GM19324 (cell line): ENCODE measurements around the gene HLX.
A peak's percentile ranks its signal among the peaks of the same experiment; 100 is the strongest.

ENCODE experiments used
- ATAC-seq: cut with Tn5 transposase; IDR thresholded peaks from one replicate; pipeline ENCODE4 v1.9.1; 2021; ENCODE audit warnings: mild to moderate bottlenecking, moderate library complexity; ENCODE audit not compliant: unreplicated experiment, low FRiP score

Gene HLX

DNA sequence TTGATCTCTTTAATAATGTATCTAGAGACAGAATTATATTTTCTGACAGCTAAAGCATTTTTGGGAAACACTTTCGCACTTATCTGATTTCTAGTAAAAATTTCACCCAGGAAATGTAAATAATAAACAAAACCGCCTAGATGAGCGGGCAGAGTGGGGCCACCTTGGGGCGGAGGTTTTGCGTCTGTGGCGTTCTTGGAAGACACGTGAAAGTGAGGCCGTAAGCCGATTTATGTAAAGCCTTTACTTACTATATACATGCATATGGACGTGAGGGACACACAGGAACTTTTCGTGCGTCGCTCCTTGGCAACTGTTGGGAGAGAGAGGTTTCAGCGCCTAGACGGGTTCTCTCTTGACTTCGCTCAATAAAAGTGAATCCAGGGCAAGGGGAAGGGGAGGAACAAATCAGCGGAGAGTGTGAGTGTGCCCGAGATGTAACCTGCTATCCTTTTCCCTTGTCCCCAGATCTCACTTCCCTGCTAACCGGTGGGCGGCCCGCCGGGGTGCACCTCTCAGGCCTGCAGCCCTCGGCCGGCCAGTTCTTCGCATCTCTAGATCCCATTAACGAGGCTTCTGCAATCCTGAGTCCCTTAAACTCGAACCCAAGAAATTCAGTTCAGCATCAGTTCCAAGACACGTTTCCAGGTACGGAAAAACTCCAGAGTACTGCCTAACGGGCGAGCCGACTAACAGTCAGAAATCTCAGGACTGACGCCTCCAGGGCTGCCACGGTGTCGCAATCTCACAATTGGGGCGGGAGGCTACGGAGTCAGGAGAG lies 1.7 kb downstream of the HLX start:
- peak; percentile 35 for ATAC-seq

DNA sequence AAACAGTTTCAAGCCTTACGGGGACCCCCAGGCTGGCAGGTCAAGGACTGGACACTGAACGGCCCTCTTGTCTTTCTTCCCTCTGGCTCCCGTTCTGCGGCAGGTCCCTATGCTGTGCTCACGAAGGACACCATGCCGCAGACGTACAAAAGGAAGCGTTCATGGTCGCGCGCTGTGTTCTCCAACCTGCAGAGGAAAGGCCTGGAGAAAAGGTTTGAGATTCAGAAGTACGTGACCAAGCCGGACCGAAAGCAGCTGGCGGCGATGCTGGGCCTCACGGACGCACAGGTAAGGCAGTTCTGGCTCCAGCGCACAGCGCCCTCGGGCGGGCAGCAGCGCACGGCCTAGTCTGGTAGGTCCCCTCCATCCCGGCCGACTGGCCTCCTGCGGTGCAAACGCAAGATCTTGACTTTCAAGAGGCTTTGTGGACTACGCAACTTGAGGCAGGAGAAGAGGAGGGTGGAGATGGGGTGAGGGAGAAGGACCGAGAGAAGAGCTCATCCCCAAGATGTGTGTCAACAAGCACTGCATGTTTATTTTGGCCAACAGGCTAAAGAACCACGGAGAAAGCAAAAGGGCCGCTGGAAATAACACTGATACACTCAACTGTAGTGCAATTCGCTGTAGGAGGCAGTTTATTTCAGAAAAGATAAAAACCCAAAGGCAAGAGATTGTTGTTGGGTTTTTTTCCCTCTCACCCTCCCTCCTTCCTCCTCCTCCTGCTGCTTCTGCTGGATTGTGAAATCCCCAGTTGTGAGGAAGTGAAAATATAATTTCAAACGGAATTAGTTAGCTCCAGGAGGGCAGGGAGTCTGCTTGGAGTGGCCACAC lies 3.0 kb downstream of the HLX start:
- ATAC-seq = no peak

DNA sequence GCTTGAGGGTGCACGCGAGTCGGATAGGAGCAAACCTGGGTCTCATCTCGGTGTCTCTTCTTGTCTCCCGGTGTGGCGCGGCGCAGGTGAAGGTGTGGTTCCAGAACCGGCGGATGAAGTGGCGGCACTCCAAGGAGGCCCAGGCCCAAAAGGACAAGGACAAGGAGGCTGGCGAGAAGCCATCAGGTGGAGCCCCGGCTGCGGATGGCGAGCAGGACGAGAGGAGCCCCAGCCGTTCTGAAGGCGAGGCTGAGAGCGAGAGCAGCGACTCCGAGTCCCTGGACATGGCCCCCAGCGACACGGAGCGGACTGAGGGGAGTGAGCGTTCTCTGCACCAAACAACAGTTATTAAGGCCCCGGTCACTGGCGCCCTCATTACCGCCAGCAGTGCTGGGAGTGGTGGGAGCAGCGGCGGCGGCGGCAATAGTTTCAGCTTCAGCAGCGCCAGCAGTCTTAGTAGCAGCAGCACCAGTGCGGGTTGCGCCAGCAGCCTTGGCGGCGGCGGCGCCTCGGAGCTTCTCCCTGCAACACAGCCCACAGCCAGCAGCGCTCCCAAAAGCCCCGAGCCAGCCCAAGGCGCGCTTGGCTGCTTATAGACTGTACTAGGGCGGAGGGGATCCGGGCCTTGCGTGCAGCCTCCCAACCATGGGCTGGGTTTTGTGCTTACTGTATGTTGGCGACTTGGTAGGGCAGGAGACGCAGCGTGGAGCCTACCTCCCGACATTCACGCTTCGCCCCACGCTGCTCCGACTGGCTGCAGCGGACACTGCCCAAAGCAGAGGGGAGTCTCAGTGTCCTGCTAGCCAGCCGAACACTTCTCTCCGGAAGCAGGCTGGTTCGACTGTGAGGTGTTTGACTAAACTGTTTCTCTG lies 5.1 kb downstream of the HLX start:
- no peak for ATAC-seq

DNA sequence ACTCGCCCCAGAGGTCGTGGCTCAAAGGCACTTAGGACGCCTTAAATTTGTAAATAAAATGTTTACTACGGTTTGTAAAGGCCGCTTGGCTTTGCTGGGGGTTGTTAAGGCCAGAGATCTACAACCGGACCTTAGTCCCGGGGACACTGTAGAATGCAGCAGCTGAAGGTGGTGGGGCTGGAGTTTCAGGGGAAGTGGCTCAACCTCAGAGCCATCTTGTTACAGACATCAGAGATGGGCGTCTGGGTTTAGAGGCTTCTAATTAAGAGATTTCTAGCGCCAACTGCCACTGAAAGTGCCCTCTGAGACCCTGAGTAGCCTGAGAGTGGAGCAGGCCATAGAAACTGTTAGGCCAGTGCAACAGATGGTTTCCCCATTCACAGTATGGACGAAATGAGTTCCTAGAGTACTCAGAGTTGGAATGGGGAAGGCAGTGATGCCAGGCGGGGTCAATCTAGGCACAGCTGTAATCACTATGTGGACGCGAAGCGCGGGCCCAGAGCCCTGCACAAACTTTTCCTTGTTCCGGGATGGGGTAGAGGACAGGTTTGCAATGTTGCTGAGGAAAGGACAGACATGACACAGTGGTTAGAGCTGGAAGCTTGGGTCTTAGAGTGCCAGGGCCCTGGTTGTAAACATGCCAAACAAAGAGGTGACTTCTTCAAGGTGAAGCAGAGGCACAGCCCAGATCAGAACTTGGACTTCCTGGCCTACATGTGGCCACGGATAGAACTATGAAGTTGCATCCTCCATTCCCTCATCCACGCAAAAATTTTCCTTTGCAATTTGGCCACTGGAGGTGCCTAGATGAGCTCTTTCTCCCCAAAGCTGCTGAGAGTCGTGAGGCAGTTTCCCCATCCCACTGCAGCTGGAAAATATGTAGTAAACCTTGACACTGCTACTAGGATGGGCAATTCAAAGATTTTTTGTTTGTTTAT lies 6.0 kb downstream of the HLX start:
- no peak for ATAC-seq

DNA sequence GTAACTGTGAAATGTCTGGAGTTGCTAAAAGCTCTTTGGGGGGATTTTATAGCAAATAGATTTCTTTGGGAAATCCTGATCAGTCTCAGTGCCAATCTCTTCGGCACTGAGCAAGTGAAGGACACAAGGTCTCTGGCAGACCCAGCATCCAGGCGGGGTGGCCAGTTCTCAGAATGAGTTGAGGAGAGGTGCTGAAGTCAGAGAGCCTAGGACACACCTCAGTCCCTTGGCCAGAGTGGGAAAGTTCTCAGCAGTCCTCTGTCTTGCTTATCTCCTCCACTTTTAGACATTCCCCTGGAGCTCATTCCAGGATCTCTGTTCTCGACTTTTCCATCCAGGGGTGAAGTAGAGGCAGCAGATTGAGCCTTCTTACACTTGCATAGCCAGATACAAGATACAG lies 6.7 kb downstream of the HLX start:
- ATAC-seq = no peak

DNA sequence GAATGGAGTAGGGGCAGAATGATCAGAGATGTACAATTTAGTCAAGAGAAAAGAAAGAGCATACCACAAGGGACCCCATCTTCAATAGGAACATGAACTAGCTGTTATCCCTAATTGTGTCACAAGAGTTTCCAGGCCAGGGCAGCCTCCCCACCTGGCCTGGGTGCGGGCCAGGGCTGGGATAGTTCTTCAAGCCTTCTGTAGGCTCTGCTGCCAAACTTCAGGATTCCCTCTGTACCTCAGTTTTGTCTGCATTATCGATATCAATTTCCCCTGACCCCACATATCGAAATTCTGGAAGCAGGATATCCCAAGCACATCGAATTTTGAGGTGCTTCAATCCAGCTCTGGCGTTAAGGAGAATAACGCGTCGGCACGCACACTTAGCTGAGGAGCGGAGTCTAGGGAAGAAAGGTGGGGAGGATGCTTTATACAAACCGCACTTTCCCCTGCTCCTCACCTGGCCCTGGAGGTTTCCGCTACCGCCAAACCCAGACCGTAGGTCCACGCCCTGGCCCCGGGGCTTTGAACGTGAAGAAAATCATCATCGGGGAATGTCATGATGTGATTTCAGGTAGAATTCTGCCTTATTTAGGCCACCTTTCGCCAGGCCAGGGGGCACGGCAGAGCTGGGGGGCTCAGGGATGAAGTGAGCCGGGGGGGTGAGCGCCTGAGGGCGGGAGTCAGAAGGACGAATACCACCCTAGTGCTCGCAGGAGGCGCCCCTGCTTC lies 7.4 kb downstream of the HLX start:
- no peak for ATAC-seq

DNA sequence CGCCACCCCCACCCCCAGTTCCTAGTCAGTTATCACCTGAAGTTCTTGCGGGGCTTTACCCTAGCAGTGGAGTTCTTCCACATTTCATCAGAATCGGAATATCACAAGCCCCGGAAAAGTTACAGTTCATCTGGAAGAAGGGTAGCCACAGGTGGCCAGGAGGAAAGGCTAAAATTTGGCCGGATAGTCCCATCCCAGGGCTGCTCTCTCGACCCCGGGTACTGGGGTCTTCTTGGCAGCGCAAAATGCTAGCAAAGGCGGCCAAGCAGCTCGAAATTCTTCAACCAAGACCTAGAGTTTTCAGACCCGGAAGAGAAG lies 7.9 kb downstream of the HLX start:
- no peak for ATAC-seq

DNA sequence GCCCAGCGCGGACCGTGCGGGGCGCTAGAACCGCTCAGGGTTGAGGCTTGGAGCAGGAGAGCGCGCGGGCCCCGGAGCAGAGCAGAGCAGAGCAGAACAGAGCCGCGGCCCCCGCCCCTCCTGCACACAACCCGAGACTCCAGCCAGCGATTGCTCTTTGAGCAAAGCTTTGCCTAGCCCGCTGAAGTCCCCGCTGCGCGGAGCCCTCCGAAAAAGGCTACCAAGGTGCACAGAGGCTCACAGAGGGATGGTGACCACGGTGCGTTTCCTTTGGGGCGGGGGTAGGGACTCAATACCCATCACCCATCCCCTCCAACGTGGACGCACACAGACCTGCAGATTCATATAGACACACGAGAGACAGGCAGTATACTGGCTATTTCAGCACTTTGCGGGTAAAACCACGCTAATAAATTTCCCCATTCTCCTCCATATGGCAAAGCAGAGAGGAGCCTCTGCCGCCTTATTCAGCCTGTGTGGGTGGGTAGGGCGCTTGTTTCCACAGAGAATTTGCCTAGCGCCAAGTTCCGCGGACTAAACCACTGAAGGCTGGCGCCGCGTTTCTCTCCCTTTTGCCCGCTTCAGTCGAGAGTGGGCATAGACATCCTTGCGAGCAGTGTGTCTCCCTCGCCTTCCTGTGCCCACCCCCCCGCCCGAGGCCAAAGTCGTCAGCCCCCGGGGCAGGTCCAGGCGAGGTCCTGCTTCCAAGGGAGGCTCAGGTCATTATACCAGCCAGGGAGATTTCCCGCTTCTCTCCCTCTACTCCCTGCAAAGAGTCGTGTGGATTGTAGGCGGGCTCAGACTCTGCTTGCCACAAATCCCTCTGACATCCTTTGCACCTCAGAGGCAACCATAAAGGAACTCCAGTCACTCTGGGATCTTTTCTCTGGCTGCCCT lies 8.5 kb downstream of the HLX start:
- ATAC-seq = no peak

DNA sequence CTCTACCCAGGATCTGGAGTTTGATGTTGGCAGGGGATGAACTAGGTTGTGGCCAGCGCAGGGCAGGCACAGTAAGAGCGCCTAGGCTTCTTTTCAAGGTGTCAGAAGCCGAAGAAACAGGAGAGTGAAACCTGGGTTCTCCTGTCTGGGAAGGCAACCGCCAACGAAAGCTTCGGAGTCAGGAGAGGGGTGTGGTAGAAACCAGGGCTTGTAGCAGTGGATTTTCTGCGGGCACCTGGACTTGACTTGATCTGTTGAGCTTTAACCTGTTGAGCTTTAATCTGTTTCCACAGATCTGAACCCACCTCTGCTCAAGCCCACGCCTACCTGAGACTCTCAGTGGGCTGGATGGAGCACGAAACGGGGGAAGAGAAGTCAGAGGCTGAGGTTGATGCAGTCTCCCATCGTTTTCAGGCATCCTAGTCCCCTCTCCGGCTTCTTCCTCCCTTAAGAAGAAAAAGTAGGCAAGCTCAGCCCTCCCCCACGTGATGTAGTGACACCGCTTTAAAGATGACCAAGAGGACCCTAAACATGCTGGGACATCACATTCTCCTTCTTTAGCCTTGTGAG lies 9.3 kb downstream of the HLX start:
- ATAC-seq = no peak

DNA sequence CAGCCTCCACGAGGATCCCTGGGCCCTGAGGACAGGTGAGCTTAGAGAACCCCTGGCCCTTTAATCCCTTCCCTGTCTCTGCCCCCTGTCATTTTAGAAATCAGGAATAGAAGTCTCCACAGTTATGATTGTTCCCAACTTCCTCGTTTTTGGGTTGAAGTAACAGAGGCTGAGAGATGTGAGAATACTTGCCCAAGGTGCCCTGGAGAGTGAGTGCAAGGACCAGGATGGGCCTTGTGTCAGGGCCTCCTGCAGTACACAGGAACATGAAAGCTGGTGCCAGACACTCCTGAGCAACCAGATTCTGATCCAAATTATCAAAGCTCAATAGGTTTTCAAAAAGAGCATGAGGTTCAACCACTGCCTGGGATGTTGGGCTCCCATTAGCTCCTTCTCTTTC lies 10.1 kb downstream of the HLX start:
- ATAC-seq = no peak

DNA sequence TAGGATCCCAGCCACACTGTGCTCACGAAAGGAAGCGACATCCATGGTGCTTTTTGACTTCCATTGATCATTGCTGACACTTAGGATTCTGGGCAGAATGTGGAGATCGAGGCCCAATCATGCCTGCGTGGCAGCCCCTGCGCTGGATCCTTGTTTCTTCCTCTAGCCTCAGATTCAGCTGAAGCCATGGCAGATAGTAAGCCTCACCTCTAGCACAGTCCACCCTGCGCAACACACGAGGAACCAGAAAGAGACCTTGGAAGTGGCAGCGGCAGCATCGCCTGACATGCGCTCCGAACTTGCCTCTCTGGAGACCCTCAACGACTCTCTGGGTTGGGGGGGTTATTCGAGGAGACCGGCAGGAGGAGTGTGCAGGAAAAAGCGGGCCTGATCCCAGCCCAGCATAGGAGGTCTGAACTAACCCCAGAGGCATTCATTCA lies 10.6 kb downstream of the HLX start:
- no peak for ATAC-seq

DNA sequence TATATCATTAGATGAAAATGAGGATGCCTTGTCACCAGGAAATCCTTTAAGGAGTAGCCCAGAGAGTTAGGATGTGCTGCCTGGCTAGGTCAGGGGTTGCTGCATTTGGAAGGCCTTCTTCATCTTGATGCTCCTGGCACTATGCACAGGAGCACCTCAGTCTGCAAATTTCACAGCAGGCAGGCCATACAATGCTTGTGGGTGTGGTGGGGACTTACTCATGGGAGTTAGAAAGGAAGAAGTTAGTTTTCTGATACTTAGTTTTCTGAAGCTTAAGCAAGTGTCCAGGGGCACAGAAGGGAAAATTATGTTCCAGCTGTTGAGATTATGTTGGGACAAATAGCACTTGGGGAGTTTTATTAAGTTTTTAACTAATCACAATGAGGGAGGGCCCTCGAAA lies 11.4 kb downstream of the HLX start:
- ATAC-seq = no peak

DNA sequence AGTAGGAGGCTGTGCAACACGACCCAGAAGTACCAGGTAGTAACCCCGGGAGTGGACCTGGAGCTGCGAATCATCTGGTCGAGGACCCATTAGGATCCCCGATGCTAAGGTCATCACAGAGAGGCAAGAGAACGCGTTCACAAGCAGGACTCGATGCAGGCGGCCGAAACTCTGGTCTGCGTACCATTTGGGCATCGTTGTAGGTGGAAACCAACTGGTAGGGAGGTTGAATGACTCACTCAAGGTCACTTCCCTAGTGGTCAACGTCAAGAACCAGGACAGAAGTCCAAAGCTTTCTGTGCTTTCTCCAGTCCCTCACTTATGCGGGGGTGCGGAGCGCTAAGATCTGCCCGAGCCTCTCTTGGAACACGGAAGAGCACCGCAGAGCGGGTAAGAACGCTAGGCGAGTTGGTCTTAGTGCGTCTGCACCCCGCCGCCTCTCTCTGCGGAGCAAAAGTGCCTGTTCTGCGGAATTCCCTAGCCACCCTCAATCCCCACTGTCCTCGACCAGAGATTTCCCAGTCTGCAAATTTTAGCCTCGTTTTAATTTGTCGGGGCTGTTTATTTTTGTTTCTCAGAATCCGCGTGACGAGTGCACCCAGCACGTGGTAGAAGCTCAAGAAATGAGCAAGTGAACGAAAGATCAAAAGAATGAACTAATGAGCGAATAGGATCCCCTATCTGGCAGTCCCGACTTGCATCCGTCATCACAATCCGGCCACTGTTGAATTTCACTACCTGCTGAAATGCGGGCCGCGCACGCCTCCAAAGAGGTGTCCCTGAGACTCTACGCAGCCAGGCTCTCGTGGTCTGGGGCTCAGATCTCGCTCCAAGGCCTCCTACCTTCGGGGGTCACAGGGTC lies 12.2 kb downstream of the HLX start:
- no peak for ATAC-seq

DNA sequence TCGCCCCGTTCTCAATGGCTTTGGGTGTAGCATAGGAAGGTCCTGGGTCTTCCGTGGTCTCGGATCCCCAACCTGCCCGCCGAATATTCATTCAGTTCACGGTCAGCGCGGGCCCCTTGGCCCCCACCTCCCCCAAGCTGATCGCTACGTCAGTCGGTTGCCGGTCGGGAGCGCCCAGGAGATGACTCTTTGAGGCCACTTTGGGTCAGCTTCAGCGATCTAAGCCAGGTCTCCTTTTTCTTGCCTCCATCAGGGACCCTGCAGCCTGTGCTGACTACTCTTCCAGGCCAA lies 12.8 kb downstream of the HLX start:
- ATAC-seq = no peak

DNA sequence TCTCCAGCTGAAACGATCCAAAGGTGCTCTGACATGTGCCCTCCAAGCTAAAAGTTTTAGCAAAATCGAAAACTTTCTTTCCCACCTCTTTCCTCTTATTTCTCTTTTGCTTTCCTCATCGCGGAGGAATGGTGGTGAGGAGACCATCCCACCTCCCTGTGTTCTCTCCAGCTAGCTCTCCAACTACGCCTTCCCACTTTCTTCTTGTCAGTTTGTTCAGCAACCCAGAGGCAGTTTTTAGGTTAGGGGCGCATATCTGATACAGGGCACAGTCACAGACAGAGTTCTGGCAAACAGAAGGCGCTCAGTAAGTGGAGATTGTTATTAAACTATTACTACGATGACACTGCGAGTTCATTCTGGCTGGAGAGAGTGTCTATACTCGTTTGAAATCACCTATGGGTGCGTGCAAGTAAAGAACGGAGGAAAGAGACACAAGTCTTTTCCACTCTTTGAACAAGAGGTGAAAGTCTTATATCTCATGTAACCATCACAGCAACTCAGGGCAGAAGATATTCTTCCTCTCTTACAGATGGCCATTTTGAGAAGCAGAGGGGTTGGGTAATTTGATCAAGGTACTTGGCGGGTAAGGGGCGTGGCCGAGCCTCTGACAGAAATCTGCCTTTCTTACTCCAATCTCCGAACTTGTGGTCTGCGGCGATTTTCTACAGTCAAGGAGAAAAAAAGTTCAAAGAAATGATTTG lies 13.9 kb downstream of the HLX start:
- ATAC-seq = no peak

DNA sequence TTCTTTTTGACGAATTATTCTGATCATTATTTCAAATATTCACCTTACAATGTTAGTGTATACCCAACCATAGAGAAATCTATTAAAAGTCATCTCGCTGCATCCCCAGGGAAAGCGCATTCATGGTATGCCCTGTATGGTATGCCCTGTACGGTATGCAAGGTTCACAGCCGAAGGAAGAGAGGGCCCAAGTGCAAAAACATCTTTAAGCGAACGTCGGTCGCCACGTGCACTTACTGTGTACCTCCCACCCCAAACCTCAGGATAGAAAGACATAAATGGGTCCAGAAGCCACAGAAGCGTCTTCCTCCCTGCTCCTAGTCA lies 14.4 kb downstream of the HLX start:
- no peak for ATAC-seq
